Hematopoietic multipotent progenitor cell treated with erythropoietin and hydrocortisone succinate and interleukin-3 and kit ligand, for 17 days (in vitro differentiated cells): ENCODE data around the gene COQ9.
"Not testable (repeated sequence)": the region's sequence is repeated elsewhere in the genome, so short reads cannot be mapped to it uniquely, and the experiment has no call there.

Experiments used
- DNase-seq: peaks from one replicate; pipeline ENCODE4 v3.0.0-alpha.2; 2015; ENCODE audit warnings: low spot score

The COQ9 gene

DNA sequence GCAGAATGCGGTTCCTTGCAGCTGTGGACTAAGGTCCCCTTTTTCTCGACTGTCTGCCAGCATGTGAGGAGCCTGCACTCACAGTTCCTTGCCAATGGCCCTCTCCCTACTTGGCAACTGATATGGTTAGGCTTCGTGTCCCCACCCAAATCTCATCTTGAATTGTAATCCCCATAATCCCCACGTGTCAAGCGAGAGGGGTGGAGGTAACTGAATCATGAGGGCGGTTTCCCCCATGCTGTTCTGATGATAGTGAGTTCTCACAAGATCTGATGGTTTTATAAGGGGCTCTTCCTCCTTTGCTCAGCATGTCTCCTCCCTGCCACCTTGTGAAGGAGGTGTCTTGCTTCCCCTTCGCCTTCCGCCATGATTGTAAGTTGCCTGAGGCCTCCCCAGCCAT, 20.0 kb upstream of the COQ9 start:
- no peak for DNase-seq

GRCh38 chr16:57427824-57428223, 19.5 kb upstream of the COQ9 start:
- DNase-seq: no peak

DNA sequence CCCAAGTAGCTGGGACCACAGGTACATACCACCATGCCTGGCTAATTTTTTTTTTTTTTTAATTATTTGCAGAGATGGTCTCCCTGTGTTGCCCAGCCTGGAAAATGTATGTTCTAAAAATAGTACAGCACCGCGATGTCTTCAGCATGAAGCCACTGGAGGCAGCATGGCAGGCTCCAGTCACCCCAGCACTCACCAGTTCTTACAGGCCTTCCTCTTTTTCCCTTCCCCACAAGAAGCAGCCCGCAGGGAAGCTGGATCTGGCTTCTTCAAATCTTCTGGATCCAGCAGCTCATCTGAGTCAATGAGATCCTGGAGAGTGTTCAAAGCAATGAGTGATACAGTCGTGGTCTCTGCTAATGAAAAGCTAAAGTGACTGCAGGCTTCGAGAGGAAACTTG, 16.3 kb upstream of the COQ9 start:
- DNase-seq: no peak

- DNase-seq: no peak
These were observed 14.8 kb upstream of the COQ9 start for GRCh38 chr16:57432505-57432904.

GRCh38 chr16:57432989-57433388, 14.3 kb upstream of the COQ9 start:
- DNase-seq: no peak

DNA sequence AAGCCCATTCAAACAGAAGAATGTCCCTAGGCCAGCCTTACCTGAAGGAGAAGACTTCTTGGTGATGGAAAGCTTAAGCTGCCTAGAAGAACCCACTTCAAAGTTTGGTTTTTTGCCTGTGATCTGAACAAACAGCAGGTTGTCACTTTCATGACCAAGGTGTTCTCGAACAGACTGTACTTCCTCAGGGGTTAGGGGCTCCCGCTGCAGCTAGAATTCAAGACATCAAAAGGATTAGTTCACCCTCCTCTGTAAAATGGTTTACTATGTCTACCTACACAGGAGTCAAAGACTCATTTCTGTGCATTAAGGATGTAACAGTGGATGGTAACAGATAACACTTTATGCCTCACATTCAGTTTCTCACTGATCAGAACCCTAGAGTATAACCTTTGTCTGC, 13.3 kb upstream of the COQ9 start:
- DNase-seq: no peak

DNA sequence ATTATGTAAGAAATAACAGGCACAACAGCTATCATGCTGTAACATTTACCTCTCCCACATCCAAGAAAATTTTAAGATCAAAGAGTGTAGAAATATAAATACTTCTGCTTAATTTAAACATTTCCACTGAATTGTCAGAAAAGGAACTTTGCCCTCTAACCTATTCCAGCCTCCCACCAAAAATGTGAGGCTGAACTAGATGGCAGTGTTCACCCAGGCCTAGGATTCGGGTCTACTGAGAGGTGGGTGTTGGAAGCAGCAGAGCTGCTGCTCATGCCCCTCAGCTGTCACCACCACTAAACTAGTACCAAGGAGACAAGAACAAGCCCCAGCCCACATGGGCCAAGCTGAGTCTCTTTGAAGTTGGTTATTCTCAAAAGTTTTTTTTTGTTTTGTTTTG, 11.4 kb upstream of the COQ9 start:
- DNase-seq: no peak

DNA sequence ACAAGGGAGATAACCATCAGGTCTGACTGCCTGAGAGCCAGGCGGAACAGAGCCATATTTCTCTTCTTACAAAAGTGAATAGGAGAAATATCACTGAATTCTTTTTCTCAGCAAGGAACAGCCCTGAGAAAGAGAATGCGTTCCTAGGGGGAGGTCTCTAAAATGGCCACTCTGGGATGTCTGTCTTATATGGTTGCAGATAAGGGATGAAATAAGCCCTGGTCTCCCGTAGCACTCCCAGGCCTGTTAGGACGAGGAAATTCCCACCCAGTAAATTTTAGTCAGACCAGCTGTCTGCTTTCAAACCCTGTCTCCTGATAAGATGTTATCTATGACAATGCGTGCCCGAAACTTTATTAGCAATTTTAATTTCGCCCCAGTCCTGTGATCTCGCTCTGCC, 7.3 kb upstream of the COQ9 start:
- not testable (repeated sequence) for DNase-seq

- DNase-seq: not testable (repeated sequence)
These were observed 6.7 kb upstream of the COQ9 start for GRCh38 chr16:57440551-57440950.

DNA sequence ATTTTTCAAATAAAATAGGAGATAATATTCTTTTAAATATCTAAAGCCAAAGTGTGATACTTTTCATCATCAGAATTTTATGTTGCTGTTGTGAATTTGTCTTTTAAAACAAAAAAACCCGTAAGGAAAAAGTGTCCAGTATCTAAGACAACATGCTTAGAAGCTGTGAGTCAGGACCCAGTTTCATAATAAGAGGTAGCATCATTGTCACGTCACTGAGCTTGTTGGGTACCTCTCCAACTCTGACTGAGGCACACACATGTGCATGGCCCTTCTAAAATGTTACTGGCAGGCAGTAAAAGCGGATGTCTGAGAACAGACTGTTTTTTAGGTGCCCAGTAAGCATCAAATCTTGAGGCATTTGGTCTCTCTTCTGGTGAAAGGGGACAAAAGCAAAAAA, 2.6 kb upstream of the COQ9 start:
- DNase-seq: no peak

DNA sequence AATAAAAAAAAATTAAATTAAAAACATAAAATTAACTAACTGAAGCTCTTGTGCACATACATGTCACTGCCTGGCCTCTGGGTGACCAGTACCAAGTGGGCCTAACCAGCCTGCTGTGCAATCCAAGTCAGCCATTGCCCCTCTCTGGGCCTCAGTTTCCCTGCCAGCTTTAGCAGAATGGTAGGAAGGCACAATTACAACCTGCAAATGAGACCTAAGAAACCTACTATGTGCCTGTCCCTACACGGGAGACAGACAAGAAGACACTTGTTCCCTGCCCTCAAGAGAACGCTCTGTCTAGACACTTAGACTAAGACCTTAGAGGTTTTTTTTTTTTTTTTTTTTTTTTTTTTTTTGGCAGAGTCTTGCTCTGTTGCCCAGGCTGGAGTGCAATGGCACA, 1.8 kb upstream of the COQ9 start:
- DNase-seq: no peak

GRCh38 chr16:57446531-57447185, 621 bp upstream of the COQ9 start:
- DNase-seq: peak; percentile 20

- no peak for DNase-seq
These were observed 4.7 kb downstream of the COQ9 start for GRCh38 chr16:57452021-57452420.

- DNase-seq: peak; percentile 90
These were observed 15.1 kb downstream of the COQ9 start, which contains the start of gene POLR2C for GRCh38 chr16:57462209-57462977. TSS of gene POLR2C (plus strand) at chr16:57462679. CDS start at chr16:57462725, 46 bp downstream.

- no peak for DNase-seq
These were observed 15.7 kb downstream of the COQ9 start for GRCh38 chr16:57462978-57463362.

DNA sequence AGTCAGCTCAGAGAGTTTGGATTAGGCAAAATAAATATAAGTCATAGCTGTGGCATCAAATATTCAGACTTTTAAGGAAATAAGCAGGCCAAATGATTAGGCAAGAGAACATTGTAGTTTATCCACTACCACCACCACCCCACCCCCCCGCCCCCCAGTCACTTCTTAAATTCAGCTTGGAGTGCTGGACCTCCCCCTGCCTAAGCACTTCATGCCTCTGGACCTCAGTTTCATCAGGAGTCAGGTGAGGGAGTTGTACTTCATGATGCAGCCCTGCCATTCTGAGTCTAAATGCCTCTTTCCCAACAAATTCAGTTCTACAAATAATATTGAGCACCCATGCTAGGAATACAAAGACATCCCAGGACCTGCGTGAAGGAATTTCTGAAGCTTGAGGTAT, 17.2 kb downstream of the COQ9 start:
- DNase-seq: no peak

DNA sequence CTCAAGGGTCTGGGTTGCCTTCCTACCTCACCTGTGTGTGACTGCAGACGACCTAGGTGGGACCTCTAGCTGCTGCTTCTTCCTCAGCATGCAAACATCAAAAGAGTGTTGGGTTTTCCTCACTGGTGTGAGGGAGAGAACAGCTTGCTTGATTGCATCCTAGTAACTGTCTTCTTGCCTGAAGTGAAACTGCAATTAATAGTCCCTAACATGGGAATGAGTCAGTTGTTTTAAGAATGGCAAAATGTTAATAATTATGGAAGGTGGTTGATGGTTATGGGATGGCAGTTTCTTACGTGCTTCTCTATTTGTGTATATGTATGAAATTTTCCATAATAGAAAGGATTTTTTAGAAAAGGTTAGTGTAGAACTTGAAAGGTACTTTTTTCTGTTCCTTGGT, 21.1 kb downstream of the COQ9 start:
- no peak for DNase-seq

DNA sequence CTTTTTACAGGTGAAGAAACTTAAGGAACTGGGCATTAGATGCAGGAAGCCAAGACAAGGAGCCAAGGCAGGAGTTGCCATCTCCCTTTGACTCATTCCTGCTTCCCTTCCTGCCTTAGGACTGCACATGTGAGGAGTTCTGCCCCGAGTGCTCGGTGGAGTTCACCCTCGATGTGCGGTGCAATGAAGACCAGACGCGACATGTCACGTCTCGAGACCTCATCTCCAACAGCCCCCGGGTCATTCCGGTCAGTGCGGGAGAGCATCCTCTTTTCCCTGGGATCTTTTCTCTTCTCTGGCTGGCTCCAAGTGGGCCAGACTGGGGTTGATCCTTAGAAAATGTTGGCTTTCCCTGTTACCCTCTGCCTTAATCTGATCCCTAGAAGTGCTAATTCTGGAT, 21.8 kb downstream of the COQ9 start:
- DNase-seq: no peak

GRCh38 chr16:57469917-57470470, 22.7 kb downstream of the COQ9 start:
- DNase-seq: no peak

- no peak for DNase-seq
These were observed 23.4 kb downstream of the COQ9 start for GRCh38 chr16:57470711-57471110.

GRCh38 chr16:57471209-57471608, 23.9 kb downstream of the COQ9 start:
- no peak for DNase-seq

GRCh38 chr16:57471852-57472664, 24.8 kb downstream of the COQ9 start:
- DNase-seq: no peak

- no peak for DNase-seq
These were observed 25.4 kb downstream of the COQ9 start for GRCh38 chr16:57472665-57473060.
